Measurements from ENCODE around the gene MDGA2.

- TF ChIP-seq CTCF (IDR thresholded peaks at IDR 0.05) = no peak
- TF ChIP-seq ZFX (IDR thresholded peaks at IDR 0.05; ENCODE audit: borderline replicate concordance) = no peak
Measured at GRCh38 chr14:47389535-47389934, 285.9 kb downstream of the MDGA2 start.
